Measurements from ENCODE around the gene NMNAT3.

GRCh38 chr3:139560411-139560810 lies 117.4 kb downstream of the NMNAT3 start:
- TF ChIP-seq POLR2A (IDR thresholded peaks at IDR 0.05) (no peak), CTCF (IDR thresholded peaks at IDR 0.05) (no peak)

Measured in breast epithelium (tissue), 3 donors.